AG10803 (cell line): ENCODE results near the gene MGMT.

ENCODE experiments used
- DNase-seq: peaks from one replicate; pipeline ENCODE4 v3.0.0; 2010; ENCODE audit warnings: low read depth
- H3K4me3 ChIP-seq: 2 replicates; pipeline ENCODE4 v1.5.1; 2011; ENCODE audit warnings: mild to moderate bottlenecking, low read length, control low read depth
- TF ChIP-seq, protein P1 (sequence below): conservative IDR thresholded peaks from 2 replicates; pipeline ENCODE4 v1.5.1; 2011; ENCODE audit warnings: mild to moderate bottlenecking, low read length, control low read depth, inconsistent platforms

The MGMT gene

DNA sequence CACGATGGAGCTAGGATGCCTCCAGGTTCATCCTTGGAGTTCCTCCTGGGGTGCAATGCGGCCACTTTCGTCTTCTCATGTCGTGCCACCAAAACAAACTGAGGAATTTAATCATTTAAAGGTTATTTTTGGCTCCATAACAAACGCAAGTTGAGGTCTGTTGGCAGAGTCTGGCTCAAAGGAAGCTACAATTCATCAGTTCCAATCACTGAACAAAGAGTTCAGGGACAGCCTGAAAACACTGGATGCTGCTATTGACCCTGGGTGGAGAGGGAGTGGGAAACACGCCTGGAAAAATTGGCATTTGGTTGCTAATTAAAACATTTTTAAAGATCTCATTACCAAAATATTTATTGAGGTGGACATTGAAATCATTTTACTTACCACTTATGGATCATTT, 11.4 kb upstream of the MGMT start:
- TF ChIP-seq, protein P1, sequence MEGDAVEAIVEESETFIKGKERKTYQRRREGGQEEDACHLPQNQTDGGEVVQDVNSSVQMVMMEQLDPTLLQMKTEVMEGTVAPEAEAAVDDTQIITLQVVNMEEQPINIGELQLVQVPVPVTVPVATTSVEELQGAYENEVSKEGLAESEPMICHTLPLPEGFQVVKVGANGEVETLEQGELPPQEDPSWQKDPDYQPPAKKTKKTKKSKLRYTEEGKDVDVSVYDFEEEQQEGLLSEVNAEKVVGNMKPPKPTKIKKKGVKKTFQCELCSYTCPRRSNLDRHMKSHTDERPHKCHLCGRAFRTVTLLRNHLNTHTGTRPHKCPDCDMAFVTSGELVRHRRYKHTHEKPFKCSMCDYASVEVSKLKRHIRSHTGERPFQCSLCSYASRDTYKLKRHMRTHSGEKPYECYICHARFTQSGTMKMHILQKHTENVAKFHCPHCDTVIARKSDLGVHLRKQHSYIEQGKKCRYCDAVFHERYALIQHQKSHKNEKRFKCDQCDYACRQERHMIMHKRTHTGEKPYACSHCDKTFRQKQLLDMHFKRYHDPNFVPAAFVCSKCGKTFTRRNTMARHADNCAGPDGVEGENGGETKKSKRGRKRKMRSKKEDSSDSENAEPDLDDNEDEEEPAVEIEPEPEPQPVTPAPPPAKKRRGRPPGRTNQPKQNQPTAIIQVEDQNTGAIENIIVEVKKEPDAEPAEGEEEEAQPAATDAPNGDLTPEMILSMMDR: no peak
- DNase-seq: no peak
- H3K4me3 ChIP-seq: no peak overlapping the region

DNA sequence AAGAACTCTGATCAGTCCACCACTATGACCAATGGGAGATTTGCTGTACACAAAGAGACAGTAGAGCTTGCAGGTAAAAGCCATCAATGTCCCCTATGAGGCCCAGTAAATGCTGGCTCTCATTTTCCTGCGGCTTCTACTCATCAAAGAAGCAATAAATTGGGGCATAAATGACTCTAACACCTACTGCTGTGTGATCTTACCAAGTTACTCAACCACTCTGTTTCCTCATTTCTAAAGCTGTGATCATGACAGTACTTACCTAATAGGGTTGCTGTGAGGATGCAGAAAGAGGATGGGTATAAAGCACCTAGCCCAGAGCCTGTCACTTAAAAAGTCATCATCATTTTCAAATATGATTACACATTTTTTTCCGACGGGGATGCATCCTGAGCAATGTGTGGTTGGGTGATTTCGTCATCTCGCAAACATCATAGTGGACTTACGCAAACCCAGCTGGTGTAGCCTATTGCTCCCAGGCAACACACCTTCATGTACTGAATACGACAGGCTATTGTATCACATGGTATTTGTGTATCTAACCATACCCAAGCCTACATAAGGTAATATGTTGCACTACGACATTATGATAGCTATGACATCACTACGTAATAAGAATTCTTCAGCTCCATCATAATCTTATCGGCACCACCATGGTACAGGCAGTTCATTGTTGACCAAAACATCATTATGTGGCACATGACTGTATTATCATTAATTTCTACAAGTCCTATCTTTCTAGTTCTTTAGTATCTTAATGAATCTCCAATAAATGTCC, 7.1 kb upstream of the MGMT start:
- peak; percentile 4 for DNase-seq
- H3K4me3 ChIP-seq: no peak overlapping the region
- TF ChIP-seq, protein P1: no peak

DNA sequence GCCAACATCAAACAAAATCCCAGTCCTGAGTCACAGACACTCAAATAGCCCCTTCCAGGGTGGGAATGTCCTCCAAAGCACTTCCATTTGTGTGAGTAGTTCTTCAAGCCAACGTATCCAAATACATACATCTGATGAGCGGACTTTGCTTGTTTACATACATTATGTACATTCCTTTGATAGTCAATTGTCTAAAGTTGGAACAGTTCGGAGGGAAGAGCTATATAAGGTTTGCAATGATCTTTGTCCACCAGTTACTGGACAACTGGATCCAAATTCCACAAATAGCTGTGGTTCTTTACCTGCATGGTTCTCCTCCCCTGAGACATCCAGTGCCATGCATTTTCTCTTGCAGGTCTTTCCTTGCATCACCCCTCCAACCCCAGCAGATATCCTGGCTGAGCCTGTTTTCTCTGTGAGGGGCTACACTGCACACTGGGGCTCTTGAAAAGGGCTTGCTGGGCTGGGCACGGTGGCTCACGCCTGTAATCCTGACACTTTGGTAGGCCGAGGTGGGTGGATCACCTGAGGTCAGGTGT, 4.7 kb upstream of the MGMT start:
- no peak for DNase-seq
- TF ChIP-seq, protein P1: no peak
- no peak overlapping the region for H3K4me3 ChIP-seq

DNA sequence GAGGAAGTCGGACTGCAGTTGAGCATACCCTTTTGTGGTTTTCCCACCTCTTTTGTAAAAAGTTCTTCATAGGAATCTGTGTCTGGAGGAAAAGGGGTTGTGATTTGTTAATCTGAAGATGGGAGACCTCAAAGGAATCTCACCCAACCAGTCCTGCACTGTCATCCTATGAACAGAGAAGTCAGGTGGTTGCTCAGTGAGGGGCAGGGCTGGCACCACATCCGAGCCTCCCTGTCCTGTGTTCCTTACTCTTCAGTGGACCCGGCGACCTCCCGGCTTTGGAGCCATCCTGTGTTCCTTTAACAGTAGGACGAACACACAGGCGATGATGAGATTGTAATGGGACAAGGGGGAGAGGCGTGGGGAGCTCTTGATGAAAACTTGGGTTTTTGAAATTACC, 2.8 kb upstream of the MGMT start:
- no peak for DNase-seq

DNA sequence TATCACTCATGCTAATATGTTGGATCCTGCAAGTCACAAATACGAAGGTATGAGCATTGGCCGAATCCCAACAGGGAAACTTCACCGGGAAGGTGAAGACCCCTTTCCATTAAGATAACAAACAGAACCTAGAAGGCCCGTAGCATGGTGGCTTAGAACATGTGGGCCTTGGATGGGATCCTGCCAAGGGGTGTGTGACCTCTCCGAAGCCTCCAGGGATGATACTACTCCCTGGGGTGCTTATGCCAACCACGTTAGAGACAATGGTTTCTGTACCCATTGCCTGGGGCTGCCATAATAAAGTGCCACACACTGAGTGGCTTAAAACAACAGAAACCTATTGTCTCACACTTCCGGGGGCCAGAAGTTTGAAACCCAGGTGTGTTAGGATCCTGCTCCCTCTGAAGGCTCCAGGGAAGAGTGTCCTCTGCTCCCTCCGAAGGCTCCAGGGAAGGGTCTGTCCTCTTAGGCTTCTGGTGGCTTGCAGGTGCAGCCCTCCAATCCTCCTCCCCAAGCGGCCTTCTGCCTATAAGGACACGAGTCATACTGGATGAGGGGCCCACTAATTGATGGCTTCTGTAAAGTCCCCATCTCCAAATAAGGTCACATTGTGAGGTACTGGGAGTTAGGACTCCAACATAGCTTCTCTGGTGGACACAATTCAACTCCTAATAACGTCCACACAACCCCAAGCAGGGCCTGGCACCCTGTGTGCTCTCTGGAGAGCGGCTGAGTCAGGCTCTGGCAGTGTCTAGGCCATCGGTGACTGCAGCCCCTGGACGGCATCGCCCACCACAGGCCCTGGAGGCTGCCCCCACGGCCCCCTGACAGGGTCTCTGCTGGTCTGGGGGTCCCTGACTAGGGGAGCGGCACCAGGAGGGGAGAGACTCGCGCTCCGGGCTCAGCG, 992 bp upstream of the MGMT start:
- DNase-seq: no peak
- peak overlapping the region; percentile 70 for H3K4me3 ChIP-seq
- TF ChIP-seq, protein P1: no peak

More for the DNA sequence above, 2.8 kb upstream of the MGMT start:
- TF ChIP-seq, protein P1: no peak
- no peak overlapping the region for H3K4me3 ChIP-seq

DNA sequence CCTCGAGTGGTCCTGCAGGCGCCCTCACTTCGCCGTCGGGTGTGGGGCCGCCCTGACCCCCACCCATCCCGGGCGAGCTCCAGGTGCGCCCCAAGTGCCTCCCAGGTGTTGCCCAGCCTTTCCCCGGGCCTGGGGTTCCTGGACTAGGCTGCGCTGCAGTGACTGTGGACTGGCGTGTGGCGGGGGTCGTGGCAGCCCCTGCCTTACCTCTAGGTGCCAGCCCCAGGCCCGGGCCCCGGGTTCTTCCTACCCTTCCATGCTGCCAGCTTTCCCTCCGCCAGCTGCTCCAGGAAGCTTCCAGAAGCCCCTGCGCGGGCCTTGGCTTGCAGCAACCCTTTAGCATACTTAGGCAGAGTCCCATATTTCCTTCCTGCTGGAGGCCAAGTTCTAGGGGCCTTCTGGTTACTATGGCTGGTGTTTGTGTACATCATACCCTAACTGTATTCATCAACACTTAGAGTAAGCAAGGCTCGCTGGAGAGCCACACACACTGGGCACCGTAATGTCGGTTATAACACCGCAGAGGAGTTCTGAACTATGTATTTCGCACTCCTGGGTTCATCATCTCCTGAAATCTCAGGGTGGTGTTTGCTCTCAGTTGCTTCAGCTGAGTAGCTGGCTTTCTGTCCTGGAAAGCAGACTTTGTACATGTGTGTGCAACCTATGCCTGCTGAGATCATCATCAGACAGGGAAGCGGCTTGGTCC, 471 bp downstream of the MGMT start:
- peak overlapping the region; percentile 87 for H3K4me3 ChIP-seq
- TF ChIP-seq, protein P1: no peak
- DNase-seq: peak; percentile 29
